Measurements from ENCODE around the gene TMEM165.

DNA sequence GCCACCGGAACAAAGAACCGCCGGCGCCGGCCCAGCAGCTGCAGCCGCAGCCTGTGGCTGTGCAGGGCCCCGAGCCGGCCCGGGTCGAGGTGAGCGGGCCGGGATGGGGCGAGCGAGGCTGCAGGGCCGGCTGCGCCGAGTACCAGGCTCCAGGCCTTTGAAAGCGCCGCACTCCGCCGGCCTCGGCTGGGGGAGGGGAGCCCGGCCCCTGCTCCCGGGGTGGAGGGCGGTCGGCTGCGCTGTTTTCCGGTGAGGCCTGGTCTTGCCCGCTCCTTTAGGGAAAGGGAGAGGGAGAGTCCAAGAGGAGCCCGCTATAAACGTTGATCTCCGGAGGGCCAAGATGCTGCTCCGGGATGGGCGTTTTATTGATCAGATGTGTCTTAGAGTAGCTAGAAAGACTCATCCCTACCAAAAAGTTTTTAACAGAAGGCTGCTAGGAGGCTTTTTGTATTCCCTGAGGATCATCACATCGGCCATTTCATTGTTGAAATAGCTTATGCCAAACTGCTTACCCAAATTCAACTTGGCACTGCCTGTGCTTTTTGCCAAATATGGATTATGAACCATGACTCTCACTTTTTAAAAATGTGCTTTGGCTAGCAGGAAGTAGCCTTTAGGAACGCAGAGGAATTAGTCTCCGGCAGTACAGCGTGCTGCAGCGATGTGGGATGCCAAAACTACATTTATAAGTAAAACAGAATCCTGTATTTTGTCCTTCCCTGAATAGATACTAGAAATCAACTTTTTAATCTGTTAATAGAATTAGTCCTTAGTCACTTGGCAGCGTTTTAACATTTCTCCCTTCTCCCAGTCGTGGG is 760 bp downstream of the TMEM165 start:
- no peak for TF ChIP-seq EZH2 (IDR thresholded peaks at IDR 0.05; ENCODE audit: borderline replicate concordance, low read length)
- TF ChIP-seq, protein P1, sequence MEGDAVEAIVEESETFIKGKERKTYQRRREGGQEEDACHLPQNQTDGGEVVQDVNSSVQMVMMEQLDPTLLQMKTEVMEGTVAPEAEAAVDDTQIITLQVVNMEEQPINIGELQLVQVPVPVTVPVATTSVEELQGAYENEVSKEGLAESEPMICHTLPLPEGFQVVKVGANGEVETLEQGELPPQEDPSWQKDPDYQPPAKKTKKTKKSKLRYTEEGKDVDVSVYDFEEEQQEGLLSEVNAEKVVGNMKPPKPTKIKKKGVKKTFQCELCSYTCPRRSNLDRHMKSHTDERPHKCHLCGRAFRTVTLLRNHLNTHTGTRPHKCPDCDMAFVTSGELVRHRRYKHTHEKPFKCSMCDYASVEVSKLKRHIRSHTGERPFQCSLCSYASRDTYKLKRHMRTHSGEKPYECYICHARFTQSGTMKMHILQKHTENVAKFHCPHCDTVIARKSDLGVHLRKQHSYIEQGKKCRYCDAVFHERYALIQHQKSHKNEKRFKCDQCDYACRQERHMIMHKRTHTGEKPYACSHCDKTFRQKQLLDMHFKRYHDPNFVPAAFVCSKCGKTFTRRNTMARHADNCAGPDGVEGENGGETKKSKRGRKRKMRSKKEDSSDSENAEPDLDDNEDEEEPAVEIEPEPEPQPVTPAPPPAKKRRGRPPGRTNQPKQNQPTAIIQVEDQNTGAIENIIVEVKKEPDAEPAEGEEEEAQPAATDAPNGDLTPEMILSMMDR (IDR thresholded peaks at IDR 0.05; ENCODE audit: low read length) = no peak
